ENCODE results near the gene FAM200A.
"Not testable (repeated sequence)": the region's sequence is repeated elsewhere in the genome, so short reads cannot be mapped to it uniquely, and the experiment has no call there.

DNA sequence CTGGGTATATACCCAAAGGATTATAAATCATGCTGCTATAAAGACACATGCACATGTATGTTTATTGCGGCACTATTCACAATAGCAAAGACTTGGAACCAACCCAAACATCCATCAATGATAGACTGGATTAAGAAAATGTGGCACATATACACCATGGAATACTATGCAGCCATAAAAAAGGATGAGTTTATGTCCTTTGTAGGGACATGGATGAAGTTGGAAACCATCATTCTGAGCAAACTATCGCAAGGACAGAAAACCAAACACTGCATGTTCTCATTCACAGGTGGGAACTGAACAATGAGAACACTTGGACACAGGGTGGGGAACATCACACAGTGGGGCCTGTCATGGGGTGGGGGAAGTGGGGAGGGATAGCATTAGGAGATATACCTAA, 2.4 kb downstream of the FAM200A start:
- TF ChIP-seq, protein P1, sequence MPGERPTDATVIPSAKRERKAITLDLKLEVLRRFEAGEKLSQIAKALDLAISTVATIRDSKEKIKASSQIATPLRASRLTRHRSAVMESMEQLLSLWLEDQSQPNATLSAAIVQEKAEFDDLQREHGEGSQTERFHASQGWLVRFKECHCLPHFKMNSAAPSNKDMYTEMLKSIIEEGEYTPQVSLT (CRISPR knock-in tag; IDR thresholded peaks at IDR 0.05; ENCODE audit: borderline replicate concordance, low read depth) = not testable (repeated sequence)
- TF ChIP-seq TP53 (CRISPR knock-in tag; conservative IDR thresholded peaks at IDR 0.05); POLR2A (IDR thresholded peaks at IDR 0.05; ENCODE audit: insufficient read depth in 1 of 2, low read depth in 2 of 2, low read length in 2 of 2); TCF7L2 (IDR thresholded peaks at IDR 0.05; ENCODE audit: low read depth, low read length); MXD4 (CRISPR knock-in tag; IDR thresholded peaks at IDR 0.05): not testable (repeated sequence)
- TF ChIP-seq, protein P2, sequence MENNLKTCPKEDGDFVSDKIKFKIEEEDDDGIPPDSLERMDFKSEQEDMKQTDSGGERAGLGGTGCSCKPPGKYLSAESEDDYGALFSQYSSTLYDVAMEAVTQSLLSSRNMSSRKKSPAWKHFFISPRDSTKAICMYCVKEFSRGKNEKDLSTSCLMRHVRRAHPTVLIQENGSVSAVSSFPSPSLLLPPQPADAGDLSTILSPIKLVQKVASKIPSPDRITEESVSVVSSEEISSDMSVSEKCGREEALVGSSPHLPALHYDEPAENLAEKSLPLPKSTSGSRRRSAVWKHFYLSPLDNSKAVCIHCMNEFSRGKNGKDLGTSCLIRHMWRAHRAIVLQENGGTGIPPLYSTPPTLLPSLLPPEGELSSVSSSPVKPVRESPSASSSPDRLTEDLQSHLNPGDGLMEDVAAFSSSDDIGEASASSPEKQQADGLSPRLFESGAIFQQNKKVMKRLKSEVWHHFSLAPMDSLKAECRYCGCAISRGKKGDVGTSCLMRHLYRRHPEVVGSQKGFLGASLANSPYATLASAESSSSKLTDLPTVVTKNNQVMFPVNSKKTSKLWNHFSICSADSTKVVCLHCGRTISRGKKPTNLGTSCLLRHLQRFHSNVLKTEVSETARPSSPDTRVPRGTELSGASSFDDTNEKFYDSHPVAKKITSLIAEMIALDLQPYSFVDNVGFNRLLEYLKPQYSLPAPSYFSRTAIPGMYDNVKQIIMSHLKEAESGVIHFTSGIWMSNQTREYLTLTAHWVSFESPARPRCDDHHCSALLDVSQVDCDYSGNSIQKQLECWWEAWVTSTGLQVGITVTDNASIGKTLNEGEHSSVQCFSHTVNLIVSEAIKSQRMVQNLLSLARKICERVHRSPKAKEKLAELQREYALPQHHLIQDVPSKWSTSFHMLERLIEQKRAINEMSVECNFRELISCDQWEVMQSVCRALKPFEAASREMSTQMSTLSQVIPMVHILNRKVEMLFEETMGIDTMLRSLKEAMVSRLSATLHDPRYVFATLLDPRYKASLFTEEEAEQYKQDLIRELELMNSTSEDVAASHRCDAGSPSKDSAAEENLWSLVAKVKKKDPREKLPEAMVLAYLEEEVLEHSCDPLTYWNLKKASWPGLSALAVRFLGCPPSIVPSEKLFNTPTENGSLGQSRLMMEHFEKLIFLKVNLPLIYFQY (CRISPR knock-in tag; IDR thresholded peaks at IDR 0.05; ENCODE audit: borderline replicate concordance) = not testable (repeated sequence)
- TF ChIP-seq, protein P3, sequence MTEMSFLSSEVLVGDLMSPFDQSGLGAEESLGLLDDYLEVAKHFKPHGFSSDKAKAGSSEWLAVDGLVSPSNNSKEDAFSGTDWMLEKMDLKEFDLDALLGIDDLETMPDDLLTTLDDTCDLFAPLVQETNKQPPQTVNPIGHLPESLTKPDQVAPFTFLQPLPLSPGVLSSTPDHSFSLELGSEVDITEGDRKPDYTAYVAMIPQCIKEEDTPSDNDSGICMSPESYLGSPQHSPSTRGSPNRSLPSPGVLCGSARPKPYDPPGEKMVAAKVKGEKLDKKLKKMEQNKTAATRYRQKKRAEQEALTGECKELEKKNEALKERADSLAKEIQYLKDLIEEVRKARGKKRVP (CRISPR knock-in tag; IDR thresholded peaks at IDR 0.05) = not testable (repeated sequence)
- TF ChIP-seq, protein P4, sequence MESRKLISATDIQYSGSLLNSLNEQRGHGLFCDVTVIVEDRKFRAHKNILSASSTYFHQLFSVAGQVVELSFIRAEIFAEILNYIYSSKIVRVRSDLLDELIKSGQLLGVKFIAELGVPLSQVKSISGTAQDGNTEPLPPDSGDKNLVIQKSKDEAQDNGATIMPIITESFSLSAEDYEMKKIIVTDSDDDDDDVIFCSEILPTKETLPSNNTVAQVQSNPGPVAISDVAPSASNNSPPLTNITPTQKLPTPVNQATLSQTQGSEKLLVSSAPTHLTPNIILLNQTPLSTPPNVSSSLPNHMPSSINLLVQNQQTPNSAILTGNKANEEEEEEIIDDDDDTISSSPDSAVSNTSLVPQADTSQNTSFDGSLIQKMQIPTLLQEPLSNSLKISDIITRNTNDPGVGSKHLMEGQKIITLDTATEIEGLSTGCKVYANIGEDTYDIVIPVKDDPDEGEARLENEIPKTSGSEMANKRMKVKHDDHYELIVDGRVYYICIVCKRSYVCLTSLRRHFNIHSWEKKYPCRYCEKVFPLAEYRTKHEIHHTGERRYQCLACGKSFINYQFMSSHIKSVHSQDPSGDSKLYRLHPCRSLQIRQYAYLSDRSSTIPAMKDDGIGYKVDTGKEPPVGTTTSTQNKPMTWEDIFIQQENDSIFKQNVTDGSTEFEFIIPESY (CRISPR knock-in tag; IDR thresholded peaks at IDR 0.05) = not testable (repeated sequence)

Data from HepG2 (cell line).